Activated CD4-positive, alpha-beta T cell treated with anti-CD3 and anti-CD28 coated beads, Interleukin-2, amount 10 ng/mL, durations not matched to agents 24 days and 14 days (primary cell): ENCODE results near the gene FTL. TPM values are rescaled to one million over a fixed set of nuclear protein-coding genes. Genes with fewer than 3 reads are reported as not detected.

Source experiments
- DNase-seq: peaks from one replicate; pipeline ENCODE4 v3.0.0; 2022
- H3K27ac Mint-ChIP-seq: one replicate; pipeline ENCODE4 v1.8.0; 2022; ENCODE audit warnings: mild to moderate bottlenecking, mixed read lengths
- H3K27me3 Mint-ChIP-seq: one replicate; pipeline ENCODE4 v1.8.0; 2022; ENCODE audit warnings: mixed read lengths
- H3K36me3 Mint-ChIP-seq: one replicate; pipeline ENCODE4 v1.8.0; 2022; ENCODE audit warnings: low read depth, mild to moderate bottlenecking, mixed read lengths
- H3K4me1 Mint-ChIP-seq: one replicate; pipeline ENCODE4 v1.8.0; 2021; ENCODE audit warnings: mixed read lengths
- H3K4me3 Mint-ChIP-seq: one replicate; pipeline ENCODE4 v1.8.0; 2022; ENCODE audit warnings: mild to moderate bottlenecking, moderate library complexity, mixed read lengths
- H3K9me3 Mint-ChIP-seq: one replicate; pipeline ENCODE4 v1.8.0; 2021; ENCODE audit warnings: mixed read lengths
- intact Hi-C: fragments of 100-400 bp; cut with micrococcal nuclease; formaldehyde crosslinking; loops from one replicate; pipeline ENCODE4 v1.15.1; 2023
- total RNA-seq: library from RNA; stranded (reverse); gene quantifications from 2 replicates; pipeline ENCODE4 v1.2.3, GENCODE V29; 2022

The FTL gene
- total RNA-seq, 1 donor from 2014 or later: 696 TPM

DNA sequence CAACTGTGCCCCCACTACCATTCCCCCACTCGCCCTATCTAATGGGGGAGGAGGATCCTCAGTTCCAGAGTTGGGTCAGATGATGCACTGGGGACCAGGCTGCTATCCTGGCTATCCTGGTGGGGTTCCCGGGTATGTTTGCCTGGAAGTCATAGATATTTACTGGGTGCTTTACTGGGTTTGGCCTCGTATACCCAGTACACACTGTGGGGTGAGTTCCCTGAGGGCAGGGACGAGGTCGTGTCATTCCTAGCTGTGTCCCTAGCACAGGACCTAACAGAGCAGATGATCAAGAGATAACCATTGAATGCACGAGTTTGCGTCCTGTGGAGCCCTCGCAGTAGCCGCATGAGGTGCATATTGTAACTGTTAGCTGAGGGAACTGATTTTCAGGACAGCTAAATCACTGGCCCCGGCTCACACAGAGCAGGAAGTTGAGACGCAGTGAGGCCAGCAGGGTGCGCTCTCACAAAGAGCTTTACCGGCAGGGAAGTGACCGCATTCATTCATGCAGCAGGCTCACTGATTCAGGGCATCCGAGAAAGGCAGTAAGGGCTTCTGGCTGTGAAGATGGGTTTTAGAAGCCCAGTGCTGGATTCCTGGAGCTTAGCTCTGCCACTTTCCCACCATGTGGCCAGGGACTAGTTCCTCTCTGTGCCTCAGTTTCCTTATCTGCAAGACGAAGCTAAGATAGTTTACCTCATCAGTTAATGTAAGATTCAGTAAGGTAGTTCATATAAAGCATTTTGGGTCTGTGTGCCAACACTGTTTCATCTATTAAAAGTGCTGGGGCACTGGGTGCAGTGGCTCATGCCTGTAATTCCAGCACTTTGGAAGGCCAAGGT is 34.6 kb downstream of the FTL start:
- Mint-ChIP-seq H3K4me1 (peaks cover 24% of the 10 kb centered on the region), H3K27me3 (no peaks in the 10 kb centered on the region), H3K9me3 (no peaks in the 10 kb centered on the region), H3K4me3 (no peak overlapping the region), H3K36me3 (peaks cover 33% of the 10 kb centered on the region), H3K27ac (no peak overlapping the region)
- intact Hi-C loops: no loop called here
- peak; percentile 90 for DNase-seq

DNA sequence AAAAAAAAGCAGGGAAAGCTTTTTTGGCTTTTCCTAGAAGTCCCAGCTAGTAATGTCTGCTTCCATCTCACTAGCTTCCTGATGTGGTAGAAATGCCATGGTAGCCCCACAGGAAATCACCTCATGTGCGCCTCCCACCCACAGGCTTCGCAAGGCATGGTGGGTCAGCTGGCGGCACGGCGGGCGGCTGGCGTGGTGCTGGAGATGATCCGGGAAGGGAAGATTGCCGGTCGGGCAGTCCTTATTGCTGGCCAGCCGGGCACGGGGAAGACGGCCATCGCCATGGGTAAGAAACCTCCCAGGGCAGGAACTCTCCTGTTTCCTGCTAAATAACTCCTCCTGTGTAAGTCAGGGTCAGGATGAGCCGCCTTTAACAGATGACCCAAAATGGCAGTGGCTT is 39.0 kb downstream of the FTL start:
- intact Hi-C loops: no loop called here
- Mint-ChIP-seq H3K27ac (no peak overlapping the region), H3K4me3 (no peak overlapping the region), H3K36me3 (peaks cover 37% of the 10 kb centered on the region), H3K9me3 (no peaks in the 10 kb centered on the region), H3K4me1 (peaks cover 6% of the 10 kb centered on the region), H3K27me3 (no peaks in the 10 kb centered on the region)
- DNase-seq: no peak

DNA sequence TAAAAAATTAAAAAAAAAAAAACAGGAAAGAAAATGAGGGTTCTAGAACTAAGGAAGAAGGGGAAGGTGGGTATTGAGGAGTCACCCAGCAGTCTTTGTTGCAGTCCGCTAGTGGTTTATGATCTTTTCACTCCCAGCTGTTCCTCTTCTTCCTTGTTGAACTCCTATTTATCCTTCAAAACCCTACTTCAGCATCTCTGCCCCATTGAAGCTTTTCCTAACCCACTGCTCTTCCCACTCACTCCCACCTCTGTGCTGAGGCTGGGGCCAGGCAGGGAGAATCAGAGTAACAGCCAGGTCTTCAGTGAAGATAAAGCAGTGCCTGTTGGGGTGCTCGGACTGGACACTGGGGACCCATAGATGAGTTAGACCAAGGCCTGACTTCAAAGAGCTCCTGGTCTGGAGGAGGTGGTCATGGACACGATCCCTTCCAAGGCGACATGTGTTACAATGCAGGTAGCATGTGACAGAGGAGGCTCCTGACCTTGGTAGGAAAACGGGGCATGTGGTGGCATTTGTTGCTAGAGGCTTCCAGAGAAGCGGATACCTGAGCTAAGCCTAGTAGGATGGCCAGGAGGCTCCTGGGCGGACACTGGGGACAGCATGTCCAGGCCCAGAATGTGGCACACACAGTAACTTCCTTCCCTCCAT is 40.0 kb downstream of the FTL start:
- H3K27ac Mint-ChIP-seq: no peak overlapping the region
- H3K36me3 Mint-ChIP-seq: peaks cover 36% of the 10 kb centered on the region
- intact Hi-C loops: no loop called here
- H3K9me3 Mint-ChIP-seq: no peaks in the 10 kb centered on the region
- H3K4me3 Mint-ChIP-seq: no peak overlapping the region
- DNase-seq: no peak
- H3K4me1 Mint-ChIP-seq: no peaks in the 10 kb centered on the region
- no peaks in the 10 kb centered on the region for H3K27me3 Mint-ChIP-seq

DNA sequence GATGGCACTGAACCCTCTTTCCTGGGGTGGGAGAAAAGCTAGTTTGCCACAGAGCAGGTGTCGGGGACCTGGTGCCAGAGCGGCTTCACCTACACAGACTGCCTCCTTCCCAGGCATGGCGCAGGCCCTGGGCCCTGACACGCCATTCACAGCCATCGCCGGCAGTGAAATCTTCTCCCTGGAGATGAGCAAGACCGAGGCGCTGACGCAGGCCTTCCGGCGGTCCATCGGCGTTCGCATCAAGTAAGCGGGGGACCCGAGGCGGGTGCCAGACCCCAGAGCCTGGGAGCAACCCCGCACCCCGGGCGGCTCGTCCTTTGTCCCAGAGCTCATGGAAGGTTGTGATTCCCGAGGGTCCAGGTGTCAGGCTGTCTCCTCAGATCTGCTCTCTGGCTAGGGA is 41.8 kb downstream of the FTL start:
- no peaks in the 10 kb centered on the region for H3K27me3 Mint-ChIP-seq
- peaks cover 45% of the 10 kb centered on the region for H3K36me3 Mint-ChIP-seq
- H3K27ac Mint-ChIP-seq: no peak overlapping the region
- intact Hi-C loops: no loop called here
- H3K9me3 Mint-ChIP-seq: no peaks in the 10 kb centered on the region
- H3K4me1 Mint-ChIP-seq: no peaks in the 10 kb centered on the region
- no peak overlapping the region for H3K4me3 Mint-ChIP-seq
- DNase-seq: no peak

DNA sequence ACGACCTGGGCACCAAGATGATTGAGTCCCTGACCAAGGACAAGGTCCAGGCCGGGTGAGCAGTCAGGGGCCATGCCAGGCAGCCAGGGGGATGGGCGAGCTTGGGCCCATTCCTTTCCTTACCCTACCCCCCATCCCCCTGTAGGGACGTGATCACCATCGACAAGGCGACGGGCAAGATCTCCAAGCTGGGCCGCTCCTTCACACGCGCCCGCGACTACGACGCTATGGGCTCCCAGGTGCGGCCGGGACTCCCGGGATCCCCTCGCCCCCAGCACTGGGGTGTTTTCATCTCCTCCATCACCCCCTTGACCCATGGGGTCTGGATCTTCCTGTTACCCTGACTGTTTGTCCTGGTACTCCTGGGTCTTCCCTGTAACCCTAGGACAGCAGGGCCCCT is 44.7 kb downstream of the FTL start:
- intact Hi-C loops: no loop called here
- H3K9me3 Mint-ChIP-seq: no peaks in the 10 kb centered on the region
- H3K4me1 Mint-ChIP-seq: no peaks in the 10 kb centered on the region
- DNase-seq: no peak
- no peak overlapping the region for H3K27ac Mint-ChIP-seq
- H3K36me3 Mint-ChIP-seq: peaks cover 40% of the 10 kb centered on the region
- H3K4me3 Mint-ChIP-seq: no peak overlapping the region
- H3K27me3 Mint-ChIP-seq: no peaks in the 10 kb centered on the region

DNA sequence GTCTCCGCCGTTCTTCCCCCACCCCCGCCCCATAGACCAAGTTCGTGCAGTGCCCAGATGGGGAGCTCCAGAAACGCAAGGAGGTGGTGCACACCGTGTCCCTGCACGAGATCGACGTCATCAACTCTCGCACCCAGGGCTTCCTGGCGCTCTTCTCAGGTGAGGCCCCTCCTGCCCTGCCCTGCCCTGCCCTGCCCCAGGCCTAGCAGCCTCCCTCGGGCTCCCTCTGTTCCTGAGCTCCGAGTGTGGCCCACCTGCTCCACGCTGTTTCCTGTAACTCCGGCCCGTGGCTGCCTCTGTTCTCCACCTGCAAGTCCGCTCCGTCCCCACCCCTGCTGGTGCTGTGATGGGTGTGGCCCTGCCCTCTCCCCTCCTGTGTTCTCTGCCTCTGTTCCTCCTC is 45.3 kb downstream of the FTL start:
- Mint-ChIP-seq H3K27ac (no peak overlapping the region), H3K36me3 (peaks cover 34% of the 10 kb centered on the region), H3K4me1 (no peaks in the 10 kb centered on the region), H3K27me3 (no peaks in the 10 kb centered on the region), H3K4me3 (no peak overlapping the region), H3K9me3 (no peaks in the 10 kb centered on the region)
- intact Hi-C loops: no loop called here
- no peak for DNase-seq

DNA sequence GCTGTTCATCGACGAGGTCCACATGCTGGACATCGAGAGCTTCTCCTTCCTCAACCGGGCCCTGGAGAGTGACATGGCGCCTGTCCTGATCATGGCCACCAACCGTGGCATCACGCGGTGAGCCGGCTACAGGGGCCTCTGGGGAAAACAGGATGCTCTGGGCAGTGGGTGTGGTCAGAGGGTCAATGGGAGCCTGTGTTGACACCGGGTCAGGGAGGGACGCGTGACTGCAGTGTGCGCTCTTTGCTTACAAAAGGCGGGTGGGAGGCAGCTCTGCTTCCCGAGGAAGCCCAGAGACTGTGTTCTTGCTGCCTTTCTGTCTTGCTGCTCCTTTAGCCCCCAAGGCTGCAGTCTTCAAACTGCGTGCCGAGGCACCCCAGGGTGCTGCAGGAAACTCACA is 46.1 kb downstream of the FTL start:
- no peak for DNase-seq
- no peak overlapping the region for H3K27ac Mint-ChIP-seq
- H3K27me3 Mint-ChIP-seq: no peaks in the 10 kb centered on the region
- H3K4me3 Mint-ChIP-seq: no peak overlapping the region
- H3K36me3 Mint-ChIP-seq: peaks cover 38% of the 10 kb centered on the region
- intact Hi-C loops: no loop called here
- no peaks in the 10 kb centered on the region for H3K4me1 Mint-ChIP-seq
- H3K9me3 Mint-ChIP-seq: no peaks in the 10 kb centered on the region

DNA sequence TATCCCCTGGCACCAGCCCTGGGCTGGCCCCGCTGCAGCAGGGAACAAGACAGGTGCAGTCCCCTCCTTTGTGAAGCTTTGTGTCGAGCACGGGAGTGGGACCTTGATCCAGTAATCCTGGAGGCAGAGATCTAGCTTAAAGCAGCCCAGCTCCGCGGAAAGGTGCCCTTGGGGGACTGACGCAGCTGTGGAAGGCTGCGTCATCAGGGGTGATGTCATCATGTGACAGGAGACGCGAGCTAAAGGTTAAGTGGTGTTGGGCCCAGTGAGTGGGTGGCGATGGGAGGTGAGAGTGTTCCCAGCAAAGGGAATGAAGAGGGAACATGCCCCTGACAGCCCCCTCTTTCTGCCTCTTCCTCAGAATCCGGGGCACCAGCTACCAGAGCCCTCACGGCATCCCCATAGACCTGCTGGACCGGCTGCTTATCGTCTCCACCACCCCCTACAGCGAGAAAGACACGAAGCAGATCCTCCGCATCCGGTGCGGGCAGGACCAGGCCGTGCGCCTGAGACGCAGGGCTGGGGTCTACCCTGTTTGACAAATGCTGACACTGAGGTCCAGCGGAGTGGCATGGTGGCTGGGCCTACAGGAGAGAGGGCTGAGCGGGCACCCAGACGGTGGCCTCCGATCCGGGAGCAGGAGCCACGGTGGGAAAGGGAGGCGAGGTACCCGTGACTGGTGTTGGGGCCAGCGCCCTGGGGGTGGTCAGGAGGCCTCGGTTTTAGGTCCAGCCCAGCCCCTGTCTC is 49.2 kb downstream of the FTL start:
- H3K27me3 Mint-ChIP-seq: peaks cover 8% of the 10 kb centered on the region
- no peak for DNase-seq
- peaks cover 10% of the 10 kb centered on the region for H3K4me1 Mint-ChIP-seq
- intact Hi-C loops: no loop called here
- peaks cover 30% of the 10 kb centered on the region for H3K36me3 Mint-ChIP-seq
- no peak overlapping the region for H3K27ac Mint-ChIP-seq
- no peak overlapping the region for H3K4me3 Mint-ChIP-seq
- no peaks in the 10 kb centered on the region for H3K9me3 Mint-ChIP-seq

DNA sequence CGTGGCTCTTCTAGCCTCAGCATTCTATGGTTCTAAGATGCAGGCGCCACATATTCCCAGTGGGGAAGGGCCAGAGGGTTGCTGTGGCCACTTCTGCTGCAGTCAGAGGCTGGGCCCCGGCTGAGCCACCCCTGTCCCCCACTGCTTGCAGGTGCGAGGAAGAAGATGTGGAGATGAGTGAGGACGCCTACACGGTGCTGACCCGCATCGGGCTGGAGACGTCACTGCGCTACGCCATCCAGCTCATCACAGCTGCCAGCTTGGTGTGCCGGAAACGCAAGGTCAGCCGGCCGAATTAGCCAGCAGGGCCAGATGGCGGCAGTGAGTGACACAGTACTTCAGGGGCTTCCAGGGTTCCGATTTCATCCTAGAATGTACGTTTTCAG is 49.8 kb downstream of the FTL start:
- intact Hi-C loops: no loop called here
- Mint-ChIP-seq H3K4me3 (no peak overlapping the region), H3K4me1 (peaks cover 10% of the 10 kb centered on the region)

DNA sequence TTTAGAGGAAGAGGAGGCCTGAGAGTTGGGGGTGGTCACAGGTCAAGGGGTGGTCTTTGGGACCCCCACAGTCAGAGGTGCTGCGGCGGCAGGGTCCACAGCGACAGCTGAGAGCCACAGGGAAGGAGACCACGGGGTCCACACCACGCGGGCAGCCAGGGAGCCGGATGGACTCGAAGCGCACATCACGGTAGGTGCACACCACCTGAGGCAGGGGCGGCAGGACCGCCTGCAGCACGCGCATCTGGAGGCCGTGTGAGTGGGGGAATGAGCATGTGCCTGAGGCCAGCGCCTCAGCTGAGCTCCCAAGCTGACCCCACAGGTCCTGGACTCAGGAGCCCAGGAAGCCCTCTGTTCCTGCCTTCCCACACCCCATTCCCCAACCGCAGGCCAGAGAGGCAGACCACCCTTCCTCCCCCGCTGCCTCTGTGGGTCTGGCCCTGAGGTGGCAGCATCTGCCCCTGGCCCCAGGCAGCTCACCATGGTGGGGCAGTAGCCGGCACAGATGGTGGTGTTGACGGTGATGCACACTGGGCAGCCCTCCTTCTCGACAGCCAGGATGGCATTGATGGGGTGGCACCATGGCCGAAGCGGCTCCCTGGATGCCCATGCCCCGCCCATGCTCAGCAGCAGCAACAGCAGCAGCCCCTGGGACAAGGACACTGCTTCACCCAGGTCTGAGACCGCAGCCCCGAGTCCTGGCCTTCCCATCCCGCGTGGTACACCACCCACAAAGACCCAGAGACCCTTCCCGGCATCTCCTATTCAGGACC is 51.1 kb downstream of the FTL start:
- DNase-seq: no peak
- intact Hi-C loops: no loop called here
- Mint-ChIP-seq H3K4me1 (peaks cover 17% of the 10 kb centered on the region), H3K27ac (no peak overlapping the region), H3K4me3 (no peak overlapping the region), H3K36me3 (peaks cover 17% of the 10 kb centered on the region), H3K27me3 (peaks cover 24% of the 10 kb centered on the region), H3K9me3 (no peaks in the 10 kb centered on the region)

More for the DNA sequence above, 49.8 kb downstream of the FTL start:
- Mint-ChIP-seq H3K27me3 (peaks cover 11% of the 10 kb centered on the region), H3K9me3 (no peaks in the 10 kb centered on the region), H3K27ac (no peak overlapping the region), H3K36me3 (peaks cover 26% of the 10 kb centered on the region)
- DNase-seq: no peak

Other genes with a start within 250 kb of the FTL start
- gene MAMSTR, start 245.6 kb upstream of the FTL start, total RNA-seq: 1.2 and 1.4 TPM in 2 replicates
- 0.71 and 0.82 TPM in 2 replicates for gene RASIP1, start 224.7 kb upstream of the FTL start, total RNA-seq
- 0.21 TPM in 1 of 2 replicates, not detected in the other for gene IZUMO1, start 218.4 kb upstream of the FTL start, total RNA-seq
- 0.23 and 0.26 TPM in 2 replicates for gene FUT1, start 212.7 kb upstream of the FTL start, total RNA-seq
- gene FGF21, start 209.8 kb upstream of the FTL start, total RNA-seq: not detected in 2 replicates
- 90.3 and 95.7 TPM in 2 replicates for gene BCAT2, start 154.3 kb upstream of the FTL start, total RNA-seq
- gene HSD17B14, start 128.8 kb upstream of the FTL start, total RNA-seq: 0.44 and 0.47 TPM in 2 replicates
- 1.8 and 1.9 TPM in 2 replicates for gene PLEKHA4, start 96.7 kb upstream of the FTL start, total RNA-seq
- gene PPP1R15A, start 92.9 kb upstream of the FTL start, total RNA-seq: 40.5 and 42.1 TPM in 2 replicates
- gene TULP2, start 66.6 kb upstream of the FTL start, total RNA-seq: not detected in 2 replicates
- 116 and 117 TPM in 2 replicates for gene NUCB1, start 65.0 kb upstream of the FTL start, total RNA-seq
- 0.35 TPM in 1 of 2 replicates, not detected in the other for gene DHDH, start 31.6 kb upstream of the FTL start, total RNA-seq
- 257 and 298 TPM in 2 replicates for gene BAX, start 10.4 kb upstream of the FTL start, total RNA-seq
- 73.8 and 77.8 TPM in 2 replicates for gene GYS1, start 28.0 kb downstream of the FTL start, total RNA-seq
- gene RUVBL2, start 28.6 kb downstream of the FTL start, total RNA-seq: 190 and 195 TPM in 2 replicates
- not detected in 2 replicates for gene LHB, start 51.8 kb downstream of the FTL start, total RNA-seq
- not detected in 2 replicates for gene CGB3, start 59.0 kb downstream of the FTL start, total RNA-seq
- gene CGB2, start 66.6 kb downstream of the FTL start, total RNA-seq: not detected in 2 replicates
- not detected in 2 replicates for gene CGB1, start 71.6 kb downstream of the FTL start, total RNA-seq
- gene CGB5, start 78.5 kb downstream of the FTL start, total RNA-seq: not detected in 2 replicates
- gene CGB8, start 83.8 kb downstream of the FTL start, total RNA-seq: not detected in 2 replicates
- gene CGB7, start 92.4 kb downstream of the FTL start, total RNA-seq: not detected in 2 replicates
- not detected in 2 replicates for gene NTF4, start 99.5 kb downstream of the FTL start, total RNA-seq
- gene KCNA7, start 107.4 kb downstream of the FTL start, total RNA-seq: not detected in 2 replicates
- 270 and 281 TPM in 2 replicates for gene SNRNP70, start 120.1 kb downstream of the FTL start, total RNA-seq
- gene LIN7B, start 149.1 kb downstream of the FTL start, total RNA-seq: 5.4 and 6.0 TPM in 2 replicates
- 2.0 and 2.5 TPM in 2 replicates for gene C19orf73, start 153.8 kb downstream of the FTL start, total RNA-seq
- gene PPFIA3, start 154.2 kb downstream of the FTL start, total RNA-seq: 4.5 and 5.0 TPM in 2 replicates
- gene HRC, start 190.1 kb downstream of the FTL start, total RNA-seq: not detected in 2 replicates
- gene TRPM4, start 192.5 kb downstream of the FTL start, total RNA-seq: 1.4 and 1.8 TPM in 2 replicates